Body of pancreas (tissue), 4 donors: ENCODE results near the gene FHOD3. TPM values are rescaled to one million over a fixed set of nuclear protein-coding genes. Genes with fewer than 3 reads are reported as not detected.

Experiments used
- ATAC-seq: fragments of 150-250 bp; one replicate; pipeline ENCODE4 v1.9.1; 2016
- DNase-seq, 4 donors: peaks; one replicate each; pipeline ENCODE4 v3.0.0-alpha.2; 2019
- H3K27ac ChIP-seq, 4 donors: fragments of 200-600 bp; sonication (generic); 1 replicate in 3 of 4; 2 replicates in 1 of 4; pipeline versions ENCODE4 v1.5.1 to v1.6.1; 2016 to 2019; ENCODE audit warnings: mild to moderate bottlenecking in 1 of 4, mixed read lengths in 1 of 4, moderate library complexity in 1 of 4
- H3K27me3 ChIP-seq, 2 donors: fragments of 200-600 bp; sonication (generic); one replicate each; pipeline ENCODE4 v1.6.0; 2016; ENCODE audit warnings: mild to moderate bottlenecking in 1 of 2
- H3K36me3 ChIP-seq, 2 donors: fragments of 200-600 bp; sonication (generic); replicated peaks in 1 of 2; 2 replicates each; pipeline ENCODE4 v1.5.1; 2016; ENCODE audit warnings: low read depth in 2 of 2; ENCODE audit not compliant: insufficient read depth in 1 of 2
- H3K4me1 ChIP-seq: fragments of 200-600 bp; sonication (generic); one replicate; pipeline ENCODE4 v1.6.0; 2016
- H3K4me3 ChIP-seq, 2 donors: fragments of 200-600 bp; sonication (generic); 1 replicate in 1 of 2; 2 replicates in 1 of 2; pipeline ENCODE4 v1.5.1; 2016 to 2019
- H3K9me3 ChIP-seq, 3 donors: fragments of 200-600 bp; sonication (generic); 1 replicate in 2 of 3; 2 replicates in 1 of 3; pipeline ENCODE4 v1.5.1; 2016
- CTCF ChIP-seq, 7 experiments: fragments of 450-650 bp in 4 of 7; fragments of 200-600 bp in 3 of 7; sonication (generic) in 3 of 7; IDR thresholded peaks; one replicate each; pipeline ENCODE4 v1.5.1; 2016 to 2019; ENCODE audit warnings: antibody characterized with exemption in 7 of 7
- POLR2A ChIP-seq, 3 donors: fragments of 450-650 bp; IDR thresholded peaks; one replicate each; pipeline ENCODE4 v1.6.1; 2016; ENCODE audit warnings: antibody characterized with exemption in 3 of 3, mild to moderate bottlenecking in 2 of 3
- WGBS, 2 donors: methylation state at CpG; one replicate each; pipeline ENCODE4 v1.1.5; 2017; 5-methylcytosine and 5-hydroxymethylcytosine counted together
- intact Hi-C: fragments of 100-400 bp; cut with DNase I; formaldehyde crosslinking; loops from one replicate; pipeline ENCODE4 v1.15.1; 2023
- total RNA-seq, 2 donors: library from RNA; depleted of rRNA; stranded (reverse); fragments of >200 nt; gene quantifications; one replicate each; pipeline ENCODE4 v1.1.0, GENCODE V29; 2016

The FHOD3 gene
- total RNA-seq, 2 donors from 2014 or later: 0.52 to 2.0 TPM

- DNase-seq: no peak
- Histone ChIP-seq H3K4me1 (no peaks in the 10 kb centered on the region), H3K27ac (no peak overlapping the region), H3K4me3 (no peak overlapping the region), H3K9me3 (no peaks in the 10 kb centered on the region), H3K27me3 (no peaks in the 10 kb centered on the region), H3K36me3 (no peaks in the 10 kb centered on the region)
- no peak for TF ChIP-seq CTCF (IDR thresholded peaks at IDR 0.05)
- TF ChIP-seq POLR2A (IDR thresholded peaks at IDR 0.05): no peak
- WGBS, 2 donors: 88 to 92% methylated on average over 6 of the region's 6 CpGs
- intact Hi-C loops: no loop called here
- ATAC-seq: no peak
Observed at GRCh38 chr18:36595818-36596215, 298.3 kb downstream of the FHOD3 start.

- 91 to 93% methylated on average over 4 of the region's 4 CpGs for WGBS, 2 donors
- Histone ChIP-seq H3K9me3 (no peaks in the 10 kb centered on the region), H3K27me3 (no peaks in the 10 kb centered on the region), H3K4me3 (no peak overlapping the region), H3K4me1 (no peaks in the 10 kb centered on the region), H3K27ac (no peak overlapping the region), H3K36me3 (no peaks in the 10 kb centered on the region)
- DNase-seq: no peak
- TF ChIP-seq CTCF (IDR thresholded peaks at IDR 0.05) (no peak), POLR2A (IDR thresholded peaks at IDR 0.05) (no peak)
- no peak for ATAC-seq
- intact Hi-C loops: no loop called here
Observed at GRCh38 chr18:36597636-36598035, 300.1 kb downstream of the FHOD3 start.

- ATAC-seq: no peak
- Histone ChIP-seq H3K4me3 (no peak overlapping the region), H3K27ac (no peak overlapping the region), H3K36me3 (no peaks in the 10 kb centered on the region), H3K27me3 (no peaks in the 10 kb centered on the region), H3K9me3 (no peaks in the 10 kb centered on the region), H3K4me1 (no peaks in the 10 kb centered on the region)
- WGBS, 2 donors: 82 to 85% methylated on average over 3 of the region's 3 CpGs
- DNase-seq: no peak
- no peak for TF ChIP-seq CTCF (IDR thresholded peaks at IDR 0.05)
- no peak for TF ChIP-seq POLR2A (IDR thresholded peaks at IDR 0.05)
- intact Hi-C loops: no loop called here
Observed at GRCh38 chr18:36600548-36600947, 303.0 kb downstream of the FHOD3 start.

- Histone ChIP-seq H3K4me3 (no peak overlapping the region), H3K27ac (no peak overlapping the region), H3K36me3 (no peaks in the 10 kb centered on the region), H3K27me3 (no peaks in the 10 kb centered on the region), H3K4me1 (no peaks in the 10 kb centered on the region), H3K9me3 (no peaks in the 10 kb centered on the region)
- intact Hi-C loops: no loop called here
- no peak for TF ChIP-seq CTCF (IDR thresholded peaks at IDR 0.05)
- no peak for TF ChIP-seq POLR2A (IDR thresholded peaks at IDR 0.05)
- DNase-seq (no peak), ATAC-seq (no peak)
- WGBS, 2 donors: 94% methylated on average over 1 of the region's 1 CpG
Observed at GRCh38 chr18:36601316-36601715, 303.8 kb downstream of the FHOD3 start.

- DNase-seq (no peak), ATAC-seq (no peak)
- Histone ChIP-seq H3K27ac (no peak overlapping the region), H3K36me3 (no peaks in the 10 kb centered on the region), H3K4me1 (no peaks in the 10 kb centered on the region), H3K9me3 (no peaks in the 10 kb centered on the region), H3K27me3 (no peaks in the 10 kb centered on the region), H3K4me3 (no peak overlapping the region)
- 97 to 98% methylated on average over 2 of the region's 2 CpGs for WGBS, 2 donors
- TF ChIP-seq POLR2A (IDR thresholded peaks at IDR 0.05) (no peak), CTCF (IDR thresholded peaks at IDR 0.05) (no peak)
- intact Hi-C loops: no loop called here
Observed at GRCh38 chr18:36602071-36602470, 304.6 kb downstream of the FHOD3 start.
